HG02571 (cell line): Measurements from ENCODE around the gene EXOC6B.
"Not testable (repeated sequence)": the region's sequence is repeated elsewhere in the genome, so short reads cannot be mapped to it uniquely, and the experiment has no call there.

Experiments
- ATAC-seq: cut with Tn5 transposase; IDR thresholded peaks from one replicate; pipeline ENCODE4 v1.9.1; 2021; ENCODE audit warnings: mild to moderate bottlenecking, moderate library complexity; ENCODE audit not compliant: unreplicated experiment

Gene EXOC6B

GRCh38 chr2:72555943-72556342 is 269.9 kb downstream of the EXOC6B start:
- ATAC-seq = no peak

GRCh38 chr2:72555363-72555762 is 270.5 kb downstream of the EXOC6B start:
- ATAC-seq = not testable (repeated sequence)

GRCh38 chr2:72554910-72555309 is 270.9 kb downstream of the EXOC6B start:
- ATAC-seq = not testable (repeated sequence)

GRCh38 chr2:72554381-72554780 is 271.5 kb downstream of the EXOC6B start:
- no peak for ATAC-seq

GRCh38 chr2:72548081-72548764 is 277.6 kb downstream of the EXOC6B start:
- no peak for ATAC-seq

GRCh38 chr2:72545790-72546189 is 280.0 kb downstream of the EXOC6B start:
- no peak for ATAC-seq

GRCh38 chr2:72544554-72544953 is 281.3 kb downstream of the EXOC6B start:
- no peak for ATAC-seq

GRCh38 chr2:72543497-72544216 is 282.2 kb downstream of the EXOC6B start:
- ATAC-seq = no peak

- ATAC-seq = no peak
Observed at GRCh38 chr2:72539071-72539552, 286.7 kb downstream of the EXOC6B start.

- no peak for ATAC-seq
Observed at GRCh38 chr2:72538486-72538885, 287.3 kb downstream of the EXOC6B start.

GRCh38 chr2:72535586-72535985 is 290.2 kb downstream of the EXOC6B start:
- not testable (repeated sequence) for ATAC-seq

- ATAC-seq = no peak
Observed at GRCh38 chr2:72533765-72534164, 292.1 kb downstream of the EXOC6B start.

- no peak for ATAC-seq
Observed at GRCh38 chr2:72527424-72527823, 298.4 kb downstream of the EXOC6B start.

- no peak for ATAC-seq
Observed at GRCh38 chr2:72526623-72527022, 299.2 kb downstream of the EXOC6B start.

- no peak for ATAC-seq
Observed at GRCh38 chr2:72524071-72524470, 301.8 kb downstream of the EXOC6B start.

GRCh38 chr2:72515696-72516095 is 310.1 kb downstream of the EXOC6B start:
- no peak for ATAC-seq

- ATAC-seq = no peak
Observed at GRCh38 chr2:72513011-72513410, 312.8 kb downstream of the EXOC6B start.

GRCh38 chr2:72512376-72512775 is 313.5 kb downstream of the EXOC6B start:
- no peak for ATAC-seq

GRCh38 chr2:72511906-72512305 is 313.9 kb downstream of the EXOC6B start:
- ATAC-seq = no peak

- no peak for ATAC-seq
Observed at GRCh38 chr2:72497763-72498162, 328.1 kb downstream of the EXOC6B start.

GRCh38 chr2:72496479-72496878 is 329.4 kb downstream of the EXOC6B start:
- ATAC-seq = no peak

GRCh38 chr2:72494392-72494791 is 331.4 kb downstream of the EXOC6B start:
- ATAC-seq = no peak
